GM23248 (cell line): ENCODE results near the gene ZHX3. TPM values are rescaled to one million over a fixed set of nuclear protein-coding genes. Genes with fewer than 3 reads are reported as not detected.

Experiments
- DNase-seq: peaks from one replicate; pipeline ENCODE4 v3.0.0-alpha.2; 2015
- H2AFZ ChIP-seq: fragments of 200-600 bp; sonication (generic); 2 replicates; pipeline ENCODE4 v1.6.1; 2016; ENCODE audit warnings: antibody characterized with exemption
- H3F3A ChIP-seq: fragments of 200-600 bp; sonication (generic); 2 replicates; pipeline ENCODE4 v1.6.1; 2016; ENCODE audit warnings: mild to moderate bottlenecking, antibody characterized with exemption, mixed run types; ENCODE audit not compliant: insufficient read depth
- H3K27ac ChIP-seq: fragments of 200-600 bp; sonication (generic); 2 replicates; pipeline ENCODE4 v1.5.1; 2016; ENCODE audit warnings: mild to moderate bottlenecking
- H3K27me3 ChIP-seq: fragments of 200-600 bp; sonication (generic); replicated peaks from 2 replicates; pipeline ENCODE4 v1.6.1; 2016; ENCODE audit warnings: mild to moderate bottlenecking; ENCODE audit not compliant: insufficient read depth
- H3K36me3 ChIP-seq: fragments of 200-600 bp; sonication (generic); 2 replicates; pipeline ENCODE4 v1.6.1; 2016; ENCODE audit warnings: low read depth, mild to moderate bottlenecking
- H3K4me1 ChIP-seq: fragments of 200-600 bp; sonication (generic); 2 replicates; pipeline ENCODE4 v1.6.1; 2016; ENCODE audit warnings: mild to moderate bottlenecking; ENCODE audit not compliant: insufficient read depth
- H3K4me2 ChIP-seq: fragments of 200-600 bp; sonication (generic); one replicate; pipeline ENCODE4 v1.6.1; 2016; ENCODE audit warnings: mild to moderate bottlenecking; ENCODE audit not compliant: unreplicated experiment
- H3K4me3 ChIP-seq: fragments of 200-600 bp; sonication (generic); 2 replicates; pipeline ENCODE4 v1.5.1; 2016; ENCODE audit warnings: mild to moderate bottlenecking
- H3K79me2 ChIP-seq: fragments of 200-600 bp; sonication (generic); 2 replicates; pipeline ENCODE4 v1.6.1; 2016; ENCODE audit warnings: mild to moderate bottlenecking; ENCODE audit not compliant: insufficient read depth
- H3K9ac ChIP-seq: fragments of 200-600 bp; sonication (generic); 2 replicates; pipeline ENCODE4 v1.6.1; 2016; ENCODE audit warnings: mild to moderate bottlenecking
- H3K9me2 ChIP-seq: fragments of 200-600 bp; sonication (generic); 2 replicates; pipeline ENCODE4 v1.6.1; 2016; ENCODE audit warnings: mixed run types, mild to moderate bottlenecking, moderate library complexity; ENCODE audit not compliant: insufficient read depth
- H3K9me3 ChIP-seq: fragments of 200-600 bp; sonication (generic); one replicate; pipeline ENCODE4 v1.6.1; 2017; ENCODE audit warnings: low read depth
- H4K20me1 ChIP-seq: fragments of 200-600 bp; sonication (generic); 2 replicates; pipeline ENCODE4 v1.6.0; 2016; ENCODE audit not compliant: insufficient read depth
- EZH2 ChIP-seq: fragments of 200-600 bp; sonication (generic); IDR thresholded peaks from 2 replicates; pipeline ENCODE4 v1.6.1; 2018; ENCODE audit warnings: antibody characterized with exemption, mild to moderate bottlenecking; ENCODE audit not compliant: insufficient read depth, poor library complexity, severe bottlenecking
- EZH2phosphoT487 ChIP-seq: fragments of 200-600 bp; sonication (generic); IDR thresholded peaks from 2 replicates; pipeline ENCODE4 v1.6.1; 2018; ENCODE audit warnings: antibody characterized with exemption, moderate library complexity, mild to moderate bottlenecking, low read depth; ENCODE audit not compliant: insufficient read depth
- WGBS, 2 experiments: methylation state at CpG; one replicate each; pipeline ENCODE4 v1.1.6; 2015 to 2017; ENCODE audit warnings: low lambda C conversion rate in 2 of 2, low coverage in 1 of 2; ENCODE audit errors: missing lambda C conversion rate in 2 of 2; 5-methylcytosine and 5-hydroxymethylcytosine counted together
- in situ Hi-C: fragments of 300-500 bp; cut with MboI; formaldehyde crosslinking; loops from 2 replicates; pipeline ENCODE4 v1.15.0; 2020
- polyA plus RNA-seq: library from polyadenylated mRNA; unstranded; fragments of >200 nt; fragmentation: Nextera tagmentation; extraction: Ambion mirVana; gene quantifications from 2 replicates; pipeline ENCODE4 v1.2.1, GENCODE V29; 2016
- total RNA-seq: library from RNA; depleted of rRNA; stranded (reverse); fragments of >200 nt; shearing (Covaris generic); gene quantifications from 2 replicates; pipeline ENCODE4 v1.2.3, GENCODE V29; 2014

Gene ZHX3
- total and polyA plus RNA-seq, 2 experiments from 2014 or later = 9.8 to 38.5 TPM

DNA sequence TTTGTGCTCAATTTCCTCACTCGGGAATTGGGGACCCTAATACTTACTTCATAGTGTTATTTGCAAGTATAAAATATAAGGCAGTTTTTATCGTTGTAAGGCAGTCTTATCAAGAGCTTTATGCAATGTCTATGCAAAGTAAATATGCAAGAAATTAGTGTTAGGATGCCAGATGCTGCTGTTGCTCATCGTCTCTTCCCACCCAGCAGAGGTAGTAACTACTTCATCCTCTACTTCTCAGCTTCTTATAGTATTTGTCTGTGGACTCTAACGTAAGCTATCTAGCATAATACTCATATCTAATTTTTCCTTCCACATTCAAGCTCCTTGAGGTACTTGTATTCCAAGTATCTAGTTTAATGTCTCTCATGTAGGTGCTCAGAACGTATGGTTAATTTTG is 168.6 kb downstream of the ZHX3 start:
- H3K27me3 ChIP-seq = no peaks in the 10 kb centered on the region
- peaks cover 5% of the 10 kb centered on the region; the same call in 1 of the 2 replicates for H4K20me1 ChIP-seq
- H3K9me3 ChIP-seq = no peaks in the 10 kb centered on the region
- TF ChIP-seq EZH2 (no peak), EZH2phosphoT487 (no peak)
- H3K9me2 ChIP-seq = no peaks in the 10 kb centered on the region
- peaks cover 19% of the 10 kb centered on the region for H3K4me1 ChIP-seq
- H3K4me2 ChIP-seq = no peak overlapping the region
- H3K36me3 ChIP-seq = no peaks in the 10 kb centered on the region
- no peak overlapping the region for H3K9ac ChIP-seq
- no peak for DNase-seq
- peaks cover 100% of the 10 kb centered on the region for H3K79me2 ChIP-seq
- no peak overlapping the region for H2AFZ ChIP-seq
- H3F3A ChIP-seq = no peaks in the 10 kb centered on the region
- no peak overlapping the region for H3K27ac ChIP-seq
- H3K4me3 ChIP-seq = no peak overlapping the region
- in situ Hi-C loops = no loop called here
- 65 to 77% methylated on average over 5 of the region's 5 CpGs for WGBS, 2 experiments

DNA sequence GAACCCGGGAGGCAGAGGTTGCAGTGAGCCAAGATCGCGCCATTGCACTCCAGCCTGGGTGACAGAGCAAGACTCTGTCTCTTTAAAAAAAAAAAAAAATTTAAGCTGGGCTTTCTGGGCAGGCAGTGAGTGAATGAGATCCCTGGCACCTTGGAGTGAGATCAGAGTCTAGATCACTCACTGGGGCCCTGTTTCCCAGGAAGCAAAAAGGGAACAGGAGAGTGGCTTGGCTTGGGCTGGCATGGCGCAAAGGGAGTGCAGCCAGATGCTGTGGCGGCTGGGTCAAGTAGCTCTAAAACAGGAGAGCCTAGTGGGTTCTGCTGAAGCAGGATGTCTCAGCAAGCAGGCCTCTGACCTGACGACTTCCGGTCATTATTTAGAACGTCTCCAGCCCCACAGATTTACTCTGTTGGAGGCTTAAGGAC is 169.8 kb downstream of the ZHX3 start:
- no peaks in the 10 kb centered on the region for H3K36me3 ChIP-seq
- no peak for DNase-seq

DNA sequence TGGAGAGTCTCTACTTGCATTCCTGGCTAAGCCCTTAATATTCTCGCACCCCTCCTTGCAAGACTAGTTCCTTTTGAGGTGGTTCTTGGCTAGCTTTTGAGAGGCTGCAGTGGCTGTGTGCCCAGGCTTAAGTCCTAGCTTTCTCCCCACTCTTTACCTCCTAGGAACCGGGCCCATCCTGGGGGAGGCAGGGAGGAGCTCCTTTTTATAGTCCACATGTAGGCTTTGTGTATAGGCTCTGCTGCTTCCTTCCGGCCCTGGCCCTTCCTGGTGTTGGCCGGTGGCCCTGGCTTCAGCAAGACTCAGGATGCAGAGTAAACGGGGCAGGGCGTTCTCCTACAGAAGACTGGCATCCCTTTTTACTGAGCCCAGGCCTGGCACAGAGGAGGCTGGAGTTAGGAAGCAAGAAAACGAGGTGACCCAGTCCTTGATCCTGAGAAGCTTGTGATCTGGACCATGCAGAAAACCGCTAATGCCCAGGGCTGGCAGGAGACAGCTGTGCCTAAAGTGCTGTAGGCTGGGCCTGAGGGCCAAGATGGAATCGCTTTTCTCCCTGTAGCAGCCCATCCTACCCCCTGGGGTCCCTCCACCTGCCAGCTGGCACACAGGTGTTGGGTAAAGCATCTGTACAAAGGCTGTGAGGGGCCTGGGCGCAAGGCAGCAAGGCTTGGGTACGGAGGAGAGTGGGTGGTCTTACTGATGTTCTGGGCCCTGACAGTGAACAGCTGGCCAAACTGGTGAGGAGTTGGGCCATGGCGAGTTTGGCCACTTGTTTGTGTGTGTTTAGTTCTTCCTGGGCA is 171.5 kb downstream of the ZHX3 start:
- no peak overlapping the region for H3K4me3 ChIP-seq
- DNase-seq = peak; percentile 20
- no peak overlapping the region for H3K4me2 ChIP-seq
- WGBS, 2 experiments = 54 to 58% methylated on average over 12 of the region's 12 CpGs
- peaks cover 5% of the 10 kb centered on the region; the same call in 1 of the 2 replicates for H4K20me1 ChIP-seq
- H3K36me3 ChIP-seq = no peaks in the 10 kb centered on the region
- H3K9me2 ChIP-seq = no peaks in the 10 kb centered on the region
- H2AFZ ChIP-seq = no peak overlapping the region
- H3K9ac ChIP-seq = no peak overlapping the region
- H3F3A ChIP-seq = no peaks in the 10 kb centered on the region
- no peak overlapping the region for H3K27ac ChIP-seq
- in situ Hi-C loops = no loop called here
- H3K4me1 ChIP-seq = peaks cover 19% of the 10 kb centered on the region
- no peak for TF ChIP-seq EZH2
- no peak for TF ChIP-seq EZH2phosphoT487
- no peaks in the 10 kb centered on the region for H3K9me3 ChIP-seq
- peaks cover 99% of the 10 kb centered on the region for H3K79me2 ChIP-seq
- no peaks in the 10 kb centered on the region for H3K27me3 ChIP-seq

More for the DNA sequence above, 169.8 kb downstream of the ZHX3 start:
- Histone ChIP-seq H3K79me2 (peaks cover 99% of the 10 kb centered on the region), H3K9me2 (no peaks in the 10 kb centered on the region), H3K4me3 (no peak overlapping the region), H3K9ac (no peak overlapping the region), H3K9me3 (no peaks in the 10 kb centered on the region), H4K20me1 (peaks cover 5% of the 10 kb centered on the region; the same call in 1 of the 2 replicates), H3K27ac (no peak overlapping the region), H3F3A (no peaks in the 10 kb centered on the region), H3K27me3 (no peaks in the 10 kb centered on the region), H2AFZ (no peak overlapping the region), H3K4me2 (no peak overlapping the region), H3K4me1 (peaks cover 19% of the 10 kb centered on the region)
- WGBS, 2 experiments = 74 to 77% methylated on average over 8 of the region's 8 CpGs
- in situ Hi-C loops = no loop called here
- TF ChIP-seq EZH2phosphoT487 (no peak), EZH2 (no peak)

DNA sequence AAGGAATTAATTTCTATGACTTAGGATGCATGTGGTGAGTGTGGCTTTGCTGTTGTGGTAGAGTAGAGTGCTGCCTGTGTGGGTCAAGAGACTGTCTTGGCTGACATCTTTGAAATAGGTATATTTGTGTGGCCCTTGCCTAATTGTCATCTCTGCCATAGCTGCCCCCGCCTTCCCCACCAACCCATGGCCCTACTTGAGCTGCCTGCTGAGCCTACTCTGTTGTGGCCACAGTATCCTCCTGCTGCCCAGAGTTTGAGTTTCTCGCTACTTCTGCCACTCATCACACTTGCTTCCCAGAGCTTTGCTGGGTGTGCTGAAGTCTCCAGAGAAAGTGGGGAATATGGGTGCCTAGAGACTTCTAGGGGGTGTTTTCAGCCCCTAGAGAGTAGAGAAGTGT is 172.2 kb downstream of the ZHX3 start:
- TF ChIP-seq EZH2 (no peak), EZH2phosphoT487 (no peak)
- no peaks in the 10 kb centered on the region for H3K27me3 ChIP-seq
- peaks cover 15% of the 10 kb centered on the region for H3K4me1 ChIP-seq
- no peak overlapping the region for H3K4me2 ChIP-seq
- H3K27ac ChIP-seq = no peak overlapping the region
- no peaks in the 10 kb centered on the region for H3K9me3 ChIP-seq
- DNase-seq = no peak
- no peaks in the 10 kb centered on the region for H3F3A ChIP-seq
- H3K9ac ChIP-seq = no peak overlapping the region
- no peaks in the 10 kb centered on the region for H3K36me3 ChIP-seq
- peaks cover 5% of the 10 kb centered on the region; the same call in 1 of the 2 replicates for H4K20me1 ChIP-seq
- no peak overlapping the region for H2AFZ ChIP-seq
- in situ Hi-C loops = no loop called here
- H3K79me2 ChIP-seq = peaks cover 99% of the 10 kb centered on the region
- H3K9me2 ChIP-seq = no peaks in the 10 kb centered on the region
- no peak overlapping the region for H3K4me3 ChIP-seq
- 98 to 100% methylated on average over 2 of the region's 2 CpGs for WGBS, 2 experiments
